CD4-positive, alpha-beta T cell treated with Interleukin-1 beta for 1 hour (primary cell): Measurements from ENCODE around the gene PLSCR1.
A peak's percentile ranks its signal among the peaks of the same experiment; 100 is the strongest.
"Not testable (repeated sequence)": the region's sequence is repeated elsewhere in the genome, so short reads cannot be mapped to it uniquely, and the experiment has no call there.

Experiments used
- DNase-seq, 2 donors: peaks; one replicate each; pipeline ENCODE4 v3.0.0-alpha.2; 2020 to 2022

Gene PLSCR1

GRCh38 chr3:146511402-146512134 lies 32.8 kb downstream of the PLSCR1 start:
- DNase-seq = no peak

GRCh38 chr3:146507331-146508120 lies 36.9 kb downstream of the PLSCR1 start:
- no peak for DNase-seq

DNA sequence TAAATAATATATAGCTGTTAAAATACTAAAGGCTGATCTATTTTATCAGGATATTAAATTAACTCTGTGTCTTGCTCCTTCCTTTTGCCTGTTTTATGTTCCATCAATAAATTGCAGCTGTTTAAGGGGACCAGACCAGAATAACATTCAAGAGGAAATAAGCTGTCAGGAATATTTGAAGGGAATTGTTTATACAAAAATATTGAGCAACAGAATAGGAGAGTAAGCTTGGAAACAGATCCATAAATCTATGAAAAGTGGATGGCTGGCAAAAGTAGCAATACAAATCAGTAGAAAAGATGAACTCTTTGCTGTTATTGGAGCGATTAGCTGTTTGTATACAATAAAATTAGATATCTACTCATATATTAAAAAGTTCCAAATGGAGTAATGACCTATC lies 38.9 kb downstream of the PLSCR1 start:
- DNase-seq = no peak

- no peak for DNase-seq
Observed at GRCh38 chr3:146504498-146505197, 39.8 kb downstream of the PLSCR1 start.

- DNase-seq = no peak
Observed at GRCh38 chr3:146503461-146504202, 40.8 kb downstream of the PLSCR1 start.

GRCh38 chr3:146502887-146503460 lies 41.4 kb downstream of the PLSCR1 start:
- no peak for DNase-seq

DNA sequence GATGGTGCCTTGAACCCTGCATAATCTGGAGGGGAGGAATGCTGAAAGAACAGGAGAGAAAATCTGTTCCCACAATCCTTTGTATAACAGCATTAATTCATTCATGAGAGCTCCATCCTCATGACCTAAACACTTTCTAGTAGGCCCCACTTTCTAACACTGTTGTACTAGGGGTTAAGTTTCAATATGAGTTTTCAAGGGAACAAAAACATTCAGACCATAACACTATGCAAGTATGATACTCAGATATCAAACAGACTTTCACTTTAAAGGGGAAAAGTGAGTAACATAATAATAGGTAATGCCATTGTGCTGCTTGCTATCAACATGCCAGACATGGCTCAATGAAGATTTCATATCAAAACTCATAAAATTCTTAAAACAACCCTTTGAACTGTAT lies 42.7 kb downstream of the PLSCR1 start:
- no peak for DNase-seq

- DNase-seq = no peak
Observed at GRCh38 chr3:146499701-146500100, 44.7 kb downstream of the PLSCR1 start.

GRCh38 chr3:146498002-146498736 lies 46.2 kb downstream of the PLSCR1 start:
- peak; percentile 31 to 40 for DNase-seq

- not testable (repeated sequence) for DNase-seq
Observed at GRCh38 chr3:146497145-146497843, 47.1 kb downstream of the PLSCR1 start.

DNA sequence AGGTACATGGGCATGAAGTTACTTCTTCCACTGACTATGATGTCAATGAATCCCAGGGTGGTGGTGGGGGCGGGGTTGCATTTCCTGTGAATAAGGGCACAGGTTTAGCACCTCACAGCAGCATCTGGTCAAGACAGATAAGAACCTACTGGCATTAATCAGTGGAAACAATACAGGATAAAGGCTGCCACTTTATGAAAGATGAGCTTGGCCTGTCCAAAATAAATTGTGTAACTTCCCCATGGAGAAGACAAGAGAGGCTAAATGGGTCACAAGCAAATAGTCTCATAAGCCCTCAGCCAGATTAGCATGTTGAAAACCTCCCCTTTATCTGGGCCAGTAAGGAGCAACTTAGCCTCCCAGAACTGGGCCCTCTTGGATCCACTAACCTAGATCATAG lies 47.7 kb downstream of the PLSCR1 start:
- no peak for DNase-seq

DNA sequence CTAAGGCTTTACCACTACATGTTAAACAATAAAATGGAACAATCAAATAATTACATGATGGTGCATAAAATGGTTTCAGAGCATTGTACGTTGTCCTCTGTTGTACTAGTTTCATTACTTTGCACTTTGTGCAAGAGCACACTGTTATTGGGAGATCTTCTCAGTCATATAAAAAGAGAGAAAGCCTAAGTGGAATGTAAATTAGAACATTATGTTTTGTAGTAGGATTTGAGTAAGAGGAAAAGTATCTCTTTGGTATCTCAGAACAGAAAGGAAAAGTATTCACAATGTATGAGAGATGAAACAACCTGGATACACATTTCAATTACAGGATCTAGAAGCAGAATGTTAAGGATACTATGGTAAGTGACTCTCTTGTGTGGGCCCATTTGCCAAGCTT lies 48.2 kb downstream of the PLSCR1 start:
- DNase-seq = no peak

- DNase-seq = no peak
Observed at GRCh38 chr3:146493761-146494160, 50.6 kb downstream of the PLSCR1 start.

GRCh38 chr3:146493221-146493620 lies 51.2 kb downstream of the PLSCR1 start:
- DNase-seq = no peak

- DNase-seq = no peak
Observed at GRCh38 chr3:146491303-146491702, 53.1 kb downstream of the PLSCR1 start.

DNA sequence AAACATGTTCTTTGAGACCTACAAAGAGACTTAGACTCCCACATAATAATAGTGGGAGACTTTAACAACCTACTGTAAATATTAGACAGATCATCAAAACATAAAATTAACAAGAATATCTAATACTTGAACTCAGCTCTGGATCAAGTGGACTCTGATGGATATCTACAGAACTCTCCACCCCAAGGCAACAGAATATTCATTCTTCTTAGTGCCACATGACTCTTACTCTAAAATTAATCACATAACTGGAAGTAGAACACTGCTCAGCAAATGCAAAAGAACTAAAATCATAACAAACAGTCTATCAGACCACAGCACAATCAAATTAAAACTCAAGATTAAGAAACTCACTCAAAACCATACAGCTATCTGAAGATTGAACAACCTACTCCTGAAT lies 59.1 kb downstream of the PLSCR1 start:
- no peak for DNase-seq

DNA sequence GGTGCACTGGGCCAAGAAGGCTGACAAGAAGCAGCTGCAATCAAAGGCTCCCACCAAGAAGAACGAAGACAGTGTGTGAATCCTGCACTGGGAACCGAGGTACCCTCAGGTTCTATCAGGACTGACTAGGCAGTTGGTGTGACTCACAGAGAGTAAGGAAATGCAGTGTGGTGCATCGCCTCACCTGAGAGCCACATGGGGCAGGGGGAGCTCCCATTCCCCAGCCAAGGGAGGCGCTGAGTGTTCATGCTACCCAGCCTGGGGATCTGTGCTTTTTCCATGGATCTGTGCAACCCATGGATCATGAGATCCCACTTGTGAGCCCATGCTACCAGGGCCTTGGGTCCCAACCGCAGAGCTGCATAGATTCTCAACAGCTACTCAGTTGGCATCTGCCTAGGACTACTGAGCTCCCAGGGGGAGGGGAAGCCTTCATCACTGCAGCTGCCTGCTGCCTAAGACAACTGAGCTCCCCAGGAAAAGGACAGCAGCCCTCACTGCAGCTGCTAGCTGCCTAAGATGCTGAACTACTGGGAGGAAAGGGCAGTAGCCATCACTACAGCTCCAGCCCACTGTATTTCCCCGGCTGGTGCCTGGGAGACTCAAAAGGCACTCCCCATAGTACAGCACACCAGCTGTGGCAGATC lies 68.2 kb downstream of the PLSCR1 start:
- no peak for DNase-seq

DNA sequence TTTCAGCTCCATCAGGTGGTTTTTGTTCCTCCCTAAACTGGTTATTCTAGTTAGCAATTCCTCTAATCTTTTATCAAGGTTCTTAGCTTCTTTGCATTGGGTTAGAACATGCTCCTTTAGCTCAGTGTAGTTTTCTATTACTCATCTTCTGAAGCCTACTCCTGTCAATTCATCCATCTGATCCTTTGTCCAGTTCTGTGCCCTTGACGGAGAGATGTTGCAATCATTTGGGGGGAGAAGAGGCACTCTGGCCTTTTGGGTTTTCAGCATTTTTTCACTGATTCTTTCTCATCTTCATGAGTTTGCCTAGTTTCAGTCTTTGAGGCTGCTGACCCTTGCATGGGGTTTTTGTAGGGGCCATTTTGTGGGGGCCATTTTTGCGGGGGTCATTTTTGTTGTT lies 69.4 kb downstream of the PLSCR1 start:
- DNase-seq = not testable (repeated sequence)

DNA sequence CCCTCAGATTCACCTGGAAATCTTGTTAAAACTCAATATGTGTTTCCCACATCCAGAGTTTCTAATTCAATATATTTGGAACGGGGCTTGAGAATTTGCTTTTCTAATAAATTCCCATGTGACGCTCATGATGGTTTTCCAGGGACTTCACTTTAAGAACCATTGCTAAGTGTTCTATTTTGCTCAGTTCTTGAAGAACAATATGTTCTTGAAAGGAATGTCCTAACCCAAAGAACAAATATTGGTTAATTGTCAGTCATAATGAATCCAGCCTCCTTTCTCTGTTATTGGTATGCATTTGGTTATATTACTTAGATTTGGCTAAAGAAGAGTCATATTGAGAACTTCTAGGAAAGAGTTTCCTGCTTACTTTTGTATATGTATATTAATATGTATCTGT lies 70.7 kb downstream of the PLSCR1 start:
- no peak for DNase-seq

DNA sequence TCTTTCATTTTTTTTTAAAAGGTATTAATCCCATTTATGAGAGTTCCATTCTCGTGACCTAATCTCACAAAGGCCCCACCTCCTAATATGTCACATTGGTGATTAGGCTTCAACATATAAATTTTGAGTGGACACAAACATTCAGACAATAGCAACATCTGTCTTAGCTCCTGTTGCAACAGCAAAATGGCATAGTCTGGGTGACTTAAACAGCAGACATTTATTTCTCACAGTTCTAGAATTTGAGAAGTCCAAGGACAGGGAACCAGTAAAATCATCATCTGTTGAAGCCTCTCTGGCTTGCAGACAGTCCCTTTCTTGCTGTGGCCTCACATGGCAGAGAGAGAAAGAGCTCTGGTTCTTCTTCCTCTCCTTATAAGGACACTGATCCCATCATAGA lies 71.8 kb downstream of the PLSCR1 start:
- no peak for DNase-seq

DNA sequence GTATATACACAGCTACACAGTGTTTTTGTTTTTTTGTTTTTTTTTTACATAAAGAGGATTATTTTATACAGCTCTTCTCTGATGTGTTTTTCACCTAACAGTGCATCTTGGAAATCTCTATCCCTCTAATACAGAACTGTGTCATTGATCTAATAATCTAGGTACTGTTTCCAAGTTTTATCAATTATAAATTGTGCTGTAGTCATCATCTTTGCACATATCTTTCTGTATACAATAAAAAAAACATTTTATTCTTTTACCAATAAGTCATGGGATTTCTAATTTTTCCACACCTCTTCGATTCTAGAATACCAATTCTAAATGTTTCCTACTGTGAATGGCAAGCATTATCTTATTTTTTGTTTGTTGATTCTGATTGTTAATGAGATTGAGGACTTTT lies 73.4 kb downstream of the PLSCR1 start:
- DNase-seq = no peak
